Loucy (cell line): ENCODE measurements around the gene GPHN.
"Not testable (repeated sequence)": the region's sequence is repeated elsewhere in the genome, so short reads cannot be mapped to it uniquely, and the experiment has no call there.

Experiments used
- H2AFZ ChIP-seq: fragments of 200-600 bp; sonication (generic); 2 replicates; pipeline ENCODE4 v1.6.0; 2016; ENCODE audit warnings: antibody characterized with exemption, mild to moderate bottlenecking, low read length, moderate library complexity
- H3F3A ChIP-seq: fragments of 200-600 bp; 2 replicates; pipeline ENCODE4 v1.6.0; 2016; ENCODE audit warnings: antibody characterized with exemption, low read depth, mild to moderate bottlenecking
- H3K27me3 ChIP-seq: fragments of 200-600 bp; sonication (generic); 2 replicates; pipeline ENCODE4 v1.6.1; 2014; ENCODE audit warnings: low read length, mild to moderate bottlenecking; ENCODE audit not compliant: insufficient read depth, poor library complexity, severe bottlenecking
- H3K36me3 ChIP-seq: fragments of 200-600 bp; sonication (generic); 2 replicates; pipeline ENCODE4 v1.6.1; 2016; ENCODE audit warnings: low read length; ENCODE audit not compliant: insufficient read depth
- H3K4me1 ChIP-seq: fragments of 200-600 bp; sonication (generic); 2 replicates; pipeline ENCODE4 v1.5.1; 2014; ENCODE audit warnings: low read length, mild to moderate bottlenecking; ENCODE audit not compliant: insufficient read depth, poor library complexity, severe bottlenecking
- H3K4me2 ChIP-seq: fragments of 200-600 bp; sonication (generic); 2 replicates; pipeline ENCODE4 v1.6.0; 2014; ENCODE audit warnings: antibody characterized with exemption, low read length, low read depth, mild to moderate bottlenecking; ENCODE audit not compliant: poor library complexity, severe bottlenecking
- H3K4me3 ChIP-seq: fragments of 200-600 bp; sonication (generic); 2 replicates; pipeline ENCODE4 v1.5.1; 2014; ENCODE audit warnings: low read length, mild to moderate bottlenecking, mixed read lengths; ENCODE audit not compliant: poor library complexity, severe bottlenecking
- H3K79me2 ChIP-seq: fragments of 200-600 bp; sonication (generic); 2 replicates; pipeline ENCODE4 v1.6.1; 2014; ENCODE audit warnings: low read length; ENCODE audit not compliant: insufficient read depth
- H3K9ac ChIP-seq: fragments of 200-600 bp; sonication (generic); 2 replicates; pipeline ENCODE4 v1.6.0; 2014; ENCODE audit warnings: mild to moderate bottlenecking, low read depth, low read length, moderate library complexity; ENCODE audit not compliant: poor library complexity, severe bottlenecking
- H3K9me2 ChIP-seq: fragments of 200-600 bp; sonication (generic); replicated peaks from 2 replicates; pipeline ENCODE4 v1.6.1; 2016; ENCODE audit warnings: low read depth, low read length, mixed read lengths
- H3K9me3 ChIP-seq: fragments of 200-600 bp; sonication (generic); 2 replicates; pipeline ENCODE4 v1.6.1; 2014; ENCODE audit warnings: mild to moderate bottlenecking, antibody characterized with exemption, low read length, low read depth; ENCODE audit not compliant: insufficient read depth
- H4K20me1 ChIP-seq: fragments of 200-600 bp; sonication (generic); 2 replicates; pipeline ENCODE4 v1.6.0; 2014; ENCODE audit warnings: antibody characterized with exemption, low read length, mild to moderate bottlenecking; ENCODE audit not compliant: insufficient read depth, poor library complexity, severe bottlenecking
- CTCF ChIP-seq: fragments of 200-600 bp; sonication (generic); conservative IDR thresholded peaks from 2 replicates; pipeline ENCODE4 v1.5.1; 2014; ENCODE audit warnings: mild to moderate bottlenecking, antibody characterized with exemption, low read length
- EZH2phosphoT487 ChIP-seq: fragments of 200-600 bp; IDR thresholded peaks from 2 replicates; pipeline ENCODE4 v1.6.1; 2018; ENCODE audit warnings: antibody characterized with exemption, mild to moderate bottlenecking, moderate library complexity, borderline replicate concordance

Gene GPHN

GRCh38 chr14:66575014-66575413 is 67.1 kb downstream of the GPHN start:
- Histone ChIP-seq H3K4me2 (no peak overlapping the region), H3K79me2 (peaks cover 16% of the 10 kb centered on the region), H3K27me3 (no peaks in the 10 kb centered on the region), H3K9me2 (no peaks in the 10 kb centered on the region), H3K36me3 (no peaks in the 10 kb centered on the region), H3F3A (no peaks in the 10 kb centered on the region), H4K20me1 (no peaks in the 10 kb centered on the region), H3K4me1 (no peaks in the 10 kb centered on the region), H2AFZ (no peak overlapping the region), H3K9ac (no peak overlapping the region), H3K9me3 (peaks cover 23% of the 10 kb centered on the region), H3K4me3 (no peak overlapping the region)
- no peak for TF ChIP-seq EZH2phosphoT487
- TF ChIP-seq CTCF, result no peak

DNA sequence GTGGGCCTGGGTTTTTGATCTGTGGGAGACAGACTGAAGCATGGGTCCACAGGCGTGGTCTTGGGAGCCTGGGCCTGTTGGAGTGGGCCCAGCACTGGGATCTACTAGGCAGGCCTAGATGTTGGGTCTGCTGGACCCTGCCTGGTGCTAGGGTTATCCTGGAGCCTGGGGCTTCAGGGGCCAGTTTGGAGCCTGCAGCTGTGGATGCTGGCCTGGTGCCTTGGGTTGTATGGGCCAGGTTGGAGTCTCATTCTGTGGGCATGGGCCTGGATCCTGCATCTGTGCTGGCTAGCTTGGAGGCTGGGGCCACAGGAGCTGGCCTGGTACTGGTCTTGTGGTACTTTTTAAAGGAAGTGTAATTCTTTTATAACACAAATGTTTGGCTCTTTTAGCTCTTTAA is 68.0 kb downstream of the GPHN start:
- H3K27me3 ChIP-seq, result no peaks in the 10 kb centered on the region
- no peaks in the 10 kb centered on the region for H3K4me1 ChIP-seq
- H3K9me3 ChIP-seq, result peaks cover 23% of the 10 kb centered on the region
- no peaks in the 10 kb centered on the region for H3K9me2 ChIP-seq
- no peak overlapping the region for H3K4me2 ChIP-seq
- H3F3A ChIP-seq, result no peaks in the 10 kb centered on the region
- H2AFZ ChIP-seq, result no peak overlapping the region
- peaks cover 16% of the 10 kb centered on the region for H3K79me2 ChIP-seq
- H4K20me1 ChIP-seq, result no peaks in the 10 kb centered on the region
- no peak overlapping the region for H3K9ac ChIP-seq
- no peak for TF ChIP-seq EZH2phosphoT487
- no peak for TF ChIP-seq CTCF
- H3K4me3 ChIP-seq, result no peak overlapping the region
- H3K36me3 ChIP-seq, result no peaks in the 10 kb centered on the region

GRCh38 chr14:66587753-66588152 is 79.8 kb downstream of the GPHN start:
- H3K27me3 ChIP-seq, H2AFZ ChIP-seq, H3K9ac ChIP-seq, H3K9me2 ChIP-seq, H3K4me3 ChIP-seq, H3K4me2 ChIP-seq, H3K4me1 ChIP-seq, H3K79me2 ChIP-seq, H3K36me3 ChIP-seq, H3K9me3 ChIP-seq, H3F3A ChIP-seq, H4K20me1 ChIP-seq: not testable (repeated sequence)

GRCh38 chr14:66595394-66595793 is 87.4 kb downstream of the GPHN start:
- TF ChIP-seq EZH2phosphoT487, result no peak
- TF ChIP-seq CTCF, result no peak
- H3K4me3 ChIP-seq, result no peak overlapping the region
- H3K27me3 ChIP-seq, result no peaks in the 10 kb centered on the region
- H3K4me2 ChIP-seq, result no peak overlapping the region
- H2AFZ ChIP-seq, result no peak overlapping the region
- no peak overlapping the region for H3K9ac ChIP-seq
- no peaks in the 10 kb centered on the region for H4K20me1 ChIP-seq
- no peaks in the 10 kb centered on the region; the same call in 1 of the 2 replicates for H3K9me3 ChIP-seq
- H3K4me1 ChIP-seq, result peaks cover 2% of the 10 kb centered on the region
- H3F3A ChIP-seq, result no peaks in the 10 kb centered on the region
- no peaks in the 10 kb centered on the region for H3K9me2 ChIP-seq
- H3K36me3 ChIP-seq, result no peaks in the 10 kb centered on the region
- no peaks in the 10 kb centered on the region for H3K79me2 ChIP-seq
